HepG2 (cell line): ENCODE results near the gene RDH12. TPM values are rescaled to one million over a fixed set of nuclear protein-coding genes. Genes with fewer than 3 reads are reported as not detected.
A peak's percentile ranks its signal among the peaks of the same experiment; 100 is the strongest.

Source experiments
- BHLHE40 ChIP-seq: IDR thresholded peaks from 2 replicates; pipeline ENCODE4 v1.6.1; 2011; ENCODE audit warnings: low read length, improper control_type of control experiment
- ERF ChIP-seq: IDR thresholded peaks from 2 replicates; pipeline ENCODE4 v1.6.1; 2018; ENCODE audit warnings: missing biosample characterization, missing genetic modification reagents
- LCORL ChIP-seq, 2 experiments: fragments of 450-650 bp in 1 of 2; sonication (generic) in 1 of 2; formaldehyde crosslinking in 1 of 2; IDR thresholded peaks; 2 replicates each; pipeline versions ENCODE4 v1.5.0 to v1.6.1; 2017 to 2020; ENCODE audit warnings: antibody characterized with exemption in 1 of 2, missing genetic modification reagents in 1 of 2
- POLR2AphosphoS5 ChIP-seq: IDR thresholded peaks from 2 replicates; pipeline ENCODE4 v1.6.1; 2012; ENCODE audit warnings: low read depth, low read length
- SAP130 ChIP-seq: IDR thresholded peaks from 2 replicates; pipeline ENCODE4 v1.6.1; 2016; ENCODE audit warnings: low read depth
- SP4 ChIP-seq: sonication (generic); formaldehyde crosslinking; IDR thresholded peaks from 2 replicates; pipeline ENCODE4 v1.8.1; 2023; ENCODE audit warnings: mild to moderate bottlenecking, missing genetic modification reagents
- SP5 ChIP-seq: IDR thresholded peaks from 2 replicates; pipeline ENCODE4 v1.6.1; 2016; ENCODE audit warnings: low read depth, borderline replicate concordance
- SPEN ChIP-seq: sonication (generic); formaldehyde crosslinking; IDR thresholded peaks from 2 replicates; pipeline ENCODE4 v1.5.1; 2020; ENCODE audit warnings: low read depth, mild to moderate bottlenecking, missing genetic modification reagents
- XBP1 ChIP-seq: sonication (generic); formaldehyde crosslinking; IDR thresholded peaks from 2 replicates; pipeline ENCODE4 v1.5.0; 2020; ENCODE audit warnings: missing genetic modification reagents
- ZC3H4 ChIP-seq: sonication (generic); formaldehyde crosslinking; IDR thresholded peaks from 2 replicates; pipeline ENCODE4 v1.4.0; 2020; ENCODE audit warnings: missing genetic modification reagents, borderline replicate concordance
- ZFP36L1 ChIP-seq: sonication (generic); formaldehyde crosslinking; IDR thresholded peaks from 2 replicates; pipeline ENCODE4 v1.8.0; 2022; ENCODE audit warnings: mild to moderate bottlenecking, missing genetic modification reagents, moderate library complexity
- ZNF280B ChIP-seq: sonication (generic); formaldehyde crosslinking; IDR thresholded peaks from 2 replicates; pipeline ENCODE4 v1.5.0; 2020; ENCODE audit warnings: missing genetic modification reagents, mild to moderate bottlenecking, borderline replicate concordance
- ZNF556 ChIP-seq: sonication (generic); formaldehyde crosslinking; IDR thresholded peaks from 2 replicates; pipeline ENCODE4 v1.4.0; 2020; ENCODE audit warnings: mild to moderate bottlenecking, missing genetic modification reagents, borderline replicate concordance
- ZNF598 ChIP-seq: sonication (generic); formaldehyde crosslinking; IDR thresholded peaks from 2 replicates; pipeline ENCODE4 v1.5.1; 2020; ENCODE audit warnings: mild to moderate bottlenecking, missing genetic modification reagents, borderline replicate concordance
- ZSCAN29 ChIP-seq: sonication (generic); formaldehyde crosslinking; conservative IDR thresholded peaks from 2 replicates; pipeline ENCODE4 v1.4.0; 2020; ENCODE audit warnings: mild to moderate bottlenecking, missing genetic modification reagents
- polyA plus RNA-seq, 8 experiments: library from polyadenylated mRNA; depleted of rRNA in 3 of 8; stranded (reverse) in 7 of 8; unstranded in 1 of 8; fragments of >200 nt; fragmentation: Illumina TruSeq in 4 of 8; extraction: Trizol in 4 of 8; gene quantifications; 2 replicates each; pipeline versions ENCODE4 v1.2.1 to v1.2.3, GENCODE V29; 2011 to 2016; ENCODE audit warnings: low read depth in 4 of 8, missing spikeins in 1 of 8, mixed read lengths in 1 of 8; ENCODE audit not compliant: insufficient read depth in 1 of 8
- total RNA-seq, 5 experiments: library from RNA; depleted of rRNA; stranded (reverse); fragments of >200 nt; fragmentation: Illumina TruSeq; extraction: Trizol; gene quantifications; 2 replicates each; pipeline ENCODE4 v1.2.3, GENCODE V29; 2016; ENCODE audit warnings: low read depth in 1 of 5
- TF ChIP-seq, protein P1 (sequence below): sonication (generic); formaldehyde crosslinking; IDR thresholded peaks from 2 replicates; pipeline ENCODE4 v1.4.0; 2020; ENCODE audit warnings: mild to moderate bottlenecking, missing genetic modification reagents
- TF ChIP-seq, protein P2 (sequence below): sonication (generic); formaldehyde crosslinking; IDR thresholded peaks from 2 replicates; pipeline ENCODE4 v1.5.1; 2020; ENCODE audit warnings: missing genetic modification reagents, mild to moderate bottlenecking, borderline replicate concordance
- TF ChIP-seq, protein P3 (sequence below): sonication (generic); IDR thresholded peaks from 2 replicates; pipeline ENCODE4 v1.6.1; 2016; ENCODE audit warnings: low read depth, borderline replicate concordance
- TF ChIP-seq, protein P4 (sequence below): sonication (generic); formaldehyde crosslinking; IDR thresholded peaks from 2 replicates; pipeline ENCODE4 v1.5.0; 2020; ENCODE audit warnings: missing genetic modification reagents

The RDH12 gene
- total and polyA plus RNA-seq, 2 of the 13 experiments (the other 11 are each of a cell fraction or from before 2014, with no cell fraction given), result 1.6 to 2.1 TPM

- TF ChIP-seq ZC3H4 (CRISPR knock-in tag), result no peak; the same call in 1 of the 2 replicates
- TF ChIP-seq SAP130 (CRISPR knock-in tag), result peak; percentile 80
- TF ChIP-seq ERF (CRISPR knock-in tag), result peak; percentile 54; the same call in 1 of the 2 replicates
- no peak for TF ChIP-seq BHLHE40
- TF ChIP-seq, protein P1, sequence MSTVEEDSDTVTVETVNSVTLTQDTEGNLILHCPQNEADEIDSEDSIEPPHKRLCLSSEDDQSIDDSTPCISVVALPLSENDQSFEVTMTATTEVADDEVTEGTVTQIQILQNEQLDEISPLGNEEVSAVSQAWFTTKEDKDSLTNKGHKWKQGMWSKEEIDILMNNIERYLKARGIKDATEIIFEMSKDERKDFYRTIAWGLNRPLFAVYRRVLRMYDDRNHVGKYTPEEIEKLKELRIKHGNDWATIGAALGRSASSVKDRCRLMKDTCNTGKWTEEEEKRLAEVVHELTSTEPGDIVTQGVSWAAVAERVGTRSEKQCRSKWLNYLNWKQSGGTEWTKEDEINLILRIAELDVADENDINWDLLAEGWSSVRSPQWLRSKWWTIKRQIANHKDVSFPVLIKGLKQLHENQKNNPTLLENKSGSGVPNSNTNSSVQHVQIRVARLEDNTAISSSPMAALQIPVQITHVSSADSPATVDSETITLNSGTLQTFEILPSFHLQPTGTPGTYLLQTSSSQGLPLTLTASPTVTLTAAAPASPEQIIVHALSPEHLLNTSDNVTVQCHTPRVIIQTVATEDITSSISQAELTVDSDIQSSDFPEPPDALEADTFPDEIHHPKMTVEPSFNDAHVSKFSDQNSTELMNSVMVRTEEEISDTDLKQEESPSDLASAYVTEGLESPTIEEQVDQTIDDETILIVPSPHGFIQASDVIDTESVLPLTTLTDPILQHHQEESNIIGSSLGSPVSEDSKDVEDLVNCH (CRISPR knock-in tag), result 0 out of 2 replicates have a peak, but pooled peaks have one; percentile 42
- TF ChIP-seq SP4 (CRISPR knock-in tag), result peak; percentile 94
- TF ChIP-seq, protein P2, sequence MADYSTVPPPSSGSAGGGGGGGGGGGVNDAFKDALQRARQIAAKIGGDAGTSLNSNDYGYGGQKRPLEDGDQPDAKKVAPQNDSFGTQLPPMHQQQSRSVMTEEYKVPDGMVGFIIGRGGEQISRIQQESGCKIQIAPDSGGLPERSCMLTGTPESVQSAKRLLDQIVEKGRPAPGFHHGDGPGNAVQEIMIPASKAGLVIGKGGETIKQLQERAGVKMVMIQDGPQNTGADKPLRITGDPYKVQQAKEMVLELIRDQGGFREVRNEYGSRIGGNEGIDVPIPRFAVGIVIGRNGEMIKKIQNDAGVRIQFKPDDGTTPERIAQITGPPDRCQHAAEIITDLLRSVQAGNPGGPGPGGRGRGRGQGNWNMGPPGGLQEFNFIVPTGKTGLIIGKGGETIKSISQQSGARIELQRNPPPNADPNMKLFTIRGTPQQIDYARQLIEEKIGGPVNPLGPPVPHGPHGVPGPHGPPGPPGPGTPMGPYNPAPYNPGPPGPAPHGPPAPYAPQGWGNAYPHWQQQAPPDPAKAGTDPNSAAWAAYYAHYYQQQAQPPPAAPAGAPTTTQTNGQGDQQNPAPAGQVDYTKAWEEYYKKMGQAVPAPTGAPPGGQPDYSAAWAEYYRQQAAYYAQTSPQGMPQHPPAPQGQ (CRISPR knock-in tag), result peak; percentile 68; the same call in 1 of the 2 replicates
- TF ChIP-seq, protein P3, sequence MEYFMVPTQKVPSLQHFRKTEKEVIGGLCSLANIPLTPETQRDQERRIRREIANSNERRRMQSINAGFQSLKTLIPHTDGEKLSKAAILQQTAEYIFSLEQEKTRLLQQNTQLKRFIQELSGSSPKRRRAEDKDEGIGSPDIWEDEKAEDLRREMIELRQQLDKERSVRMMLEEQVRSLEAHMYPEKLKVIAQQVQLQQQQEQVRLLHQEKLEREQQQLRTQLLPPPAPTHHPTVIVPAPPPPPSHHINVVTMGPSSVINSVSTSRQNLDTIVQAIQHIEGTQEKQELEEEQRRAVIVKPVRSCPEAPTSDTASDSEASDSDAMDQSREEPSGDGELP, result peak; percentile 51; the same call in 1 of the 2 replicates
- TF ChIP-seq ZNF280B (CRISPR knock-in tag), result no peak
- peak; percentile 35; the same call in 1 of the 2 replicates for TF ChIP-seq ZSCAN29 (CRISPR knock-in tag)
- TF ChIP-seq LCORL (IDR thresholded peaks at IDR 0.05), result no peak
- TF ChIP-seq LCORL (CRISPR knock-in tag; IDR thresholded peaks at IDR 0.05), result peak; percentile 69
- no peak for TF ChIP-seq ZFP36L1 (CRISPR knock-in tag)
- TF ChIP-seq XBP1 (CRISPR knock-in tag), result 0 out of 2 replicates have a peak, but pooled peaks have one; percentile 34
- peak; percentile 50; the same call in 1 of the 2 replicates for TF ChIP-seq ZNF598 (CRISPR knock-in tag)
- TF ChIP-seq POLR2AphosphoS5, result 0 out of 2 replicates have a peak, but pooled peaks have one; percentile 36
- TF ChIP-seq, protein P4, sequence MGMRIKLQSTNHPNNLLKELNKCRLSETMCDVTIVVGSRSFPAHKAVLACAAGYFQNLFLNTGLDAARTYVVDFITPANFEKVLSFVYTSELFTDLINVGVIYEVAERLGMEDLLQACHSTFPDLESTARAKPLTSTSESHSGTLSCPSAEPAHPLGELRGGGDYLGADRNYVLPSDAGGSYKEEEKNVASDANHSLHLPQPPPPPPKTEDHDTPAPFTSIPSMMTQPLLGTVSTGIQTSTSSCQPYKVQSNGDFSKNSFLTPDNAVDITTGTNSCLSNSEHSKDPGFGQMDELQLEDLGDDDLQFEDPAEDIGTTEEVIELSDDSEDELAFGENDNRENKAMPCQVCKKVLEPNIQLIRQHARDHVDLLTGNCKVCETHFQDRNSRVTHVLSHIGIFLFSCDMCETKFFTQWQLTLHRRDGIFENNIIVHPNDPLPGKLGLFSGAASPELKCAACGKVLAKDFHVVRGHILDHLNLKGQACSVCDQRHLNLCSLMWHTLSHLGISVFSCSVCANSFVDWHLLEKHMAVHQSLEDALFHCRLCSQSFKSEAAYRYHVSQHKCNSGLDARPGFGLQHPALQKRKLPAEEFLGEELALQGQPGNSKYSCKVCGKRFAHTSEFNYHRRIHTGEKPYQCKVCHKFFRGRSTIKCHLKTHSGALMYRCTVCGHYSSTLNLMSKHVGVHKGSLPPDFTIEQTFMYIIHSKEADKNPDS (CRISPR knock-in tag), result 0 out of 2 replicates have a peak, but pooled peaks have one; percentile 56
- peak; percentile 69; the same call in 1 of the 2 replicates for TF ChIP-seq SP5 (CRISPR knock-in tag)
- TF ChIP-seq SPEN (CRISPR knock-in tag), result peak; percentile 75
- peak; percentile 66; the same call in 1 of the 2 replicates for TF ChIP-seq ZNF556 (CRISPR knock-in tag)
Measured at GRCh38 chr14:67674480-67675218, 27.0 kb upstream of the RDH12 start, which contains the start of gene VTI1B (continued).
